Endothelial cell (in vitro differentiated cells): ENCODE measurements around the gene MYOZ1. TPM values are rescaled to one million over a fixed set of nuclear protein-coding genes. Genes with fewer than 3 reads are reported as not detected.
"Not testable (repeated sequence)": the region's sequence is repeated elsewhere in the genome, so short reads cannot be mapped to it uniquely, and the experiment has no call there.

Experiments
- DNase-seq: peaks from one replicate; pipeline ENCODE4 v3.0.0; 2021; ENCODE audit warnings: low spot score
- H3K27ac Mint-ChIP-seq: one replicate; pipeline ENCODE4 v1.8.0; 2021; ENCODE audit warnings: mixed read lengths, inconsistent platforms; ENCODE audit not compliant: unreplicated experiment
- H3K27me3 Mint-ChIP-seq: one replicate; pipeline ENCODE4 v1.8.0; 2021; ENCODE audit warnings: mild to moderate bottlenecking, moderate library complexity, mixed read lengths, inconsistent platforms; ENCODE audit not compliant: unreplicated experiment
- H3K36me3 Mint-ChIP-seq: one replicate; pipeline ENCODE4 v1.8.0; 2021; ENCODE audit warnings: mild to moderate bottlenecking, low read depth, mixed read lengths, inconsistent platforms; ENCODE audit not compliant: unreplicated experiment
- H3K4me1 Mint-ChIP-seq: one replicate; pipeline ENCODE4 v1.8.0; 2021; ENCODE audit warnings: mild to moderate bottlenecking, mixed read lengths, inconsistent platforms; ENCODE audit not compliant: unreplicated experiment
- H3K4me3 Mint-ChIP-seq: one replicate; pipeline ENCODE4 v1.8.0; 2021; ENCODE audit warnings: mild to moderate bottlenecking, mixed read lengths, inconsistent platforms; ENCODE audit not compliant: unreplicated experiment
- H3K9me3 Mint-ChIP-seq: one replicate; pipeline ENCODE4 v1.8.0; 2021; ENCODE audit warnings: mixed read lengths, inconsistent platforms; ENCODE audit not compliant: unreplicated experiment
- total RNA-seq: library from RNA; stranded (reverse); fragmentation: NEBNext Ultra II Directional; extraction: Animal tissue kit (Norgen Biotek cat#: 25700); gene quantifications from one replicate; pipeline ENCODE4 v1.2.1, GENCODE V29; 2021; ENCODE audit not compliant: unreplicated experiment
- TF ChIP-seq, protein P1 (sequence below): fragments of 200-600 bp; sonication (generic); IDR thresholded peaks from one replicate; pipeline ENCODE4 v1.5.0; 2021; ENCODE audit warnings: antibody characterized with exemption; ENCODE audit not compliant: unreplicated experiment

Gene MYOZ1
- total RNA-seq, 1 donor from 2014 or later: 4.0 TPM

DNA sequence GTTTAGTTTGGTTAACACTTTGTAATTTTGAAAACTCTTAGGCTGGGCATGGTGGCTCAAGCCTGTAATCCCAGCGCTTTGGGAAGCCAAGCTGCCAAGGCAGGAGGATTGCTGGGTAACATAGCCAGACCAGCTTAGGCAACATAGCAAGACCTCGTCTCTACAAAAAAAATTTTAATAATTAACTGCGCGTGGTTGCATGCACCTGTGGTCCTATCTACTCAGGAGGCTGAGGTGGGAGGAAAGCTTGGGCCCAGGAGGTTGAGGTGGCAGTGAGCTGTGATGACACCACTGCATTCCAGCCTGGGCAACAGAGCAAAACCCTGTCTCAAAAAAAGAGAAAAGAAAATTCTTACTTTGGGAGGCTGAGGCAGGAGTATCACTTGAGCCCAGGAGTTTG is 18.2 kb downstream of the MYOZ1 start:
- peaks cover 8% of the 10 kb centered on the region for H3K4me1 Mint-ChIP-seq
- no peaks in the 10 kb centered on the region for H3K36me3 Mint-ChIP-seq
- DNase-seq: no peak
- H3K27ac Mint-ChIP-seq: no peak overlapping the region
- peaks cover 10% of the 10 kb centered on the region for H3K27me3 Mint-ChIP-seq
- TF ChIP-seq, protein P1, sequence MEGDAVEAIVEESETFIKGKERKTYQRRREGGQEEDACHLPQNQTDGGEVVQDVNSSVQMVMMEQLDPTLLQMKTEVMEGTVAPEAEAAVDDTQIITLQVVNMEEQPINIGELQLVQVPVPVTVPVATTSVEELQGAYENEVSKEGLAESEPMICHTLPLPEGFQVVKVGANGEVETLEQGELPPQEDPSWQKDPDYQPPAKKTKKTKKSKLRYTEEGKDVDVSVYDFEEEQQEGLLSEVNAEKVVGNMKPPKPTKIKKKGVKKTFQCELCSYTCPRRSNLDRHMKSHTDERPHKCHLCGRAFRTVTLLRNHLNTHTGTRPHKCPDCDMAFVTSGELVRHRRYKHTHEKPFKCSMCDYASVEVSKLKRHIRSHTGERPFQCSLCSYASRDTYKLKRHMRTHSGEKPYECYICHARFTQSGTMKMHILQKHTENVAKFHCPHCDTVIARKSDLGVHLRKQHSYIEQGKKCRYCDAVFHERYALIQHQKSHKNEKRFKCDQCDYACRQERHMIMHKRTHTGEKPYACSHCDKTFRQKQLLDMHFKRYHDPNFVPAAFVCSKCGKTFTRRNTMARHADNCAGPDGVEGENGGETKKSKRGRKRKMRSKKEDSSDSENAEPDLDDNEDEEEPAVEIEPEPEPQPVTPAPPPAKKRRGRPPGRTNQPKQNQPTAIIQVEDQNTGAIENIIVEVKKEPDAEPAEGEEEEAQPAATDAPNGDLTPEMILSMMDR: no peak
- no peaks in the 10 kb centered on the region for H3K9me3 Mint-ChIP-seq
- no peak overlapping the region for H3K4me3 Mint-ChIP-seq

- not testable (repeated sequence) for H3K27ac Mint-ChIP-seq, H3K9me3 Mint-ChIP-seq, H3K36me3 Mint-ChIP-seq, DNase-seq, H3K4me1 Mint-ChIP-seq, H3K27me3 Mint-ChIP-seq, H3K4me3 Mint-ChIP-seq
Observed at GRCh38 chr10:73620974-73621373, 20.3 kb downstream of the MYOZ1 start.

GRCh38 chr10:73617143-73617542 is 24.1 kb downstream of the MYOZ1 start:
- not testable (repeated sequence) for H3K9me3 Mint-ChIP-seq, H3K27me3 Mint-ChIP-seq, H3K4me3 Mint-ChIP-seq, H3K27ac Mint-ChIP-seq, H3K36me3 Mint-ChIP-seq, H3K4me1 Mint-ChIP-seq, DNase-seq

GRCh38 chr10:73614720-73615119 is 26.6 kb downstream of the MYOZ1 start:
- H3K4me1 Mint-ChIP-seq: no peaks in the 10 kb centered on the region
- H3K27ac Mint-ChIP-seq: no peak overlapping the region
- no peaks in the 10 kb centered on the region for H3K9me3 Mint-ChIP-seq
- H3K36me3 Mint-ChIP-seq: no peaks in the 10 kb centered on the region
- no peak overlapping the region for H3K4me3 Mint-ChIP-seq
- H3K27me3 Mint-ChIP-seq: peaks cover 1% of the 10 kb centered on the region
- no peak for DNase-seq
- TF ChIP-seq, protein P1: no peak

GRCh38 chr10:73609116-73609515 is 32.2 kb downstream of the MYOZ1 start:
- no peak for DNase-seq
- Mint-ChIP-seq H3K27me3 (no peaks in the 10 kb centered on the region), H3K4me3 (no peak overlapping the region), H3K36me3 (peaks cover 4% of the 10 kb centered on the region), H3K27ac (no peak overlapping the region), H3K9me3 (no peaks in the 10 kb centered on the region), H3K4me1 (peaks cover 3% of the 10 kb centered on the region)
- TF ChIP-seq, protein P1: no peak

DNA sequence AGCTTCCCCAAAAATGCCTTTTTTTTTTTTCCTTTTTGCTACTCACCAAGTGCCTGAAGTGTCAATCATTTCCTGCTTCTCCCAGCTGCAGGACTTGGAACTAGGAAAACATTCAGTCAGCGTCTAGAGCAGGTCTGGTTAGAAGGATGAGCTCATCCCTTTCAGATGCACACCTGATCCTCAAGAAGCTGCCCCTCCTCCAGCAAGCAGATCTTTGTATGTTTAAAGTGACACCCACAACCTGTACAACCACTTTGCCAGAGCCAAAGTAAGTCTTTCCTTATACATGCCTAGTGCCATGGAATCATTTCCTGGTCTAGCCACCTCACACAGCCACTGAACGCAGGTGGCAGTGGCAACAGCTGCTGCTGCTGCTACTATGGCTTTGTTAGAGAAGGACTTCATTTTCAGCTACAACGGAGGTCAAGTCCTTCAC is 39.8 kb downstream of the MYOZ1 start:
- no peak overlapping the region for H3K4me3 Mint-ChIP-seq
- no peak for DNase-seq
- H3K4me1 Mint-ChIP-seq: peaks cover 10% of the 10 kb centered on the region
- no peaks in the 10 kb centered on the region for H3K27me3 Mint-ChIP-seq
- TF ChIP-seq, protein P1: no peak
- peak overlapping the region; percentile 90 for H3K27ac Mint-ChIP-seq
- no peaks in the 10 kb centered on the region for H3K9me3 Mint-ChIP-seq
- peaks cover 4% of the 10 kb centered on the region for H3K36me3 Mint-ChIP-seq
